H9 (cell line): ENCODE results near the gene NHERF2. TPM values are rescaled to one million over a fixed set of nuclear protein-coding genes. Genes with fewer than 3 reads are reported as not detected.

Experiments
- DNase-seq: peaks from one replicate; pipeline ENCODE4 v3.0.0-alpha.2; 2017
- H2AFZ ChIP-seq: one replicate; pipeline ENCODE4 v1.6.1; 2013; ENCODE audit warnings: mild to moderate bottlenecking, low read length, control low read depth, moderate library complexity
- H2AK5ac ChIP-seq: 2 replicates; pipeline ENCODE4 v1.6.1; 2013; ENCODE audit warnings: low read length, control low read depth, mixed read lengths; ENCODE audit not compliant: insufficient read length
- H2BK120ac ChIP-seq: one replicate; pipeline ENCODE4 v1.6.1; 2013; ENCODE audit warnings: low read depth, mild to moderate bottlenecking, low read length, control low read depth, inconsistent platforms; ENCODE audit not compliant: poor library complexity, severe bottlenecking
- H2BK12ac ChIP-seq: 2 replicates; pipeline ENCODE4 v1.6.1; 2013; ENCODE audit warnings: low read length, control low read depth, mixed read lengths, low read depth; ENCODE audit not compliant: insufficient read length
- H2BK15ac ChIP-seq: 2 replicates; pipeline ENCODE4 v1.6.1; 2013; ENCODE audit warnings: low read depth, low read length, control low read depth
- H2BK20ac ChIP-seq: one replicate; pipeline ENCODE4 v1.6.1; 2013; ENCODE audit warnings: low read depth, mild to moderate bottlenecking, low read length, control low read depth, inconsistent platforms; ENCODE audit not compliant: poor library complexity, severe bottlenecking
- H2BK5ac ChIP-seq: 2 replicates; pipeline ENCODE4 v1.6.1; 2013; ENCODE audit warnings: low read length, control low read depth, mixed read lengths; ENCODE audit not compliant: insufficient read length
- H3K14ac ChIP-seq: 2 replicates; pipeline ENCODE4 v1.6.1; 2013; ENCODE audit warnings: low read length, control low read depth; ENCODE audit not compliant: insufficient read depth
- H3K18ac ChIP-seq: 2 replicates; pipeline ENCODE4 v1.6.1; 2013; ENCODE audit warnings: low read depth, mild to moderate bottlenecking, mixed read lengths, low read length, control low read depth; ENCODE audit not compliant: insufficient read length
- H3K23ac ChIP-seq: 2 replicates; pipeline ENCODE4 v1.6.1; 2013; ENCODE audit warnings: low read length, control low read depth, mixed read lengths, low read depth; ENCODE audit not compliant: insufficient read length
- H3K23me2 ChIP-seq: 2 replicates; pipeline ENCODE4 v1.6.1; 2013; ENCODE audit warnings: low read depth, mild to moderate bottlenecking, mixed read lengths, low read length, control low read depth; ENCODE audit not compliant: insufficient read length, poor library complexity, severe bottlenecking
- H3K27ac ChIP-seq: 2 replicates; pipeline ENCODE4 v1.5.1; 2013; ENCODE audit warnings: low read length, control low read depth, mixed read lengths, low read depth; ENCODE audit not compliant: insufficient read length
- H3K27me3 ChIP-seq: 2 replicates; pipeline ENCODE4 v1.6.1; 2013; ENCODE audit warnings: low read length, control low read depth, inconsistent platforms; ENCODE audit not compliant: insufficient read depth
- H3K4ac ChIP-seq: 2 replicates; pipeline ENCODE4 v1.6.1; 2013; ENCODE audit warnings: low read depth, mild to moderate bottlenecking, control low read depth, inconsistent platforms, low read length, moderate library complexity
- H3K4me1 ChIP-seq: 2 replicates; pipeline ENCODE4 v1.6.1; 2013; ENCODE audit warnings: low read length, control low read depth, inconsistent platforms; ENCODE audit not compliant: insufficient read depth
- H3K4me2 ChIP-seq: 2 replicates; pipeline ENCODE4 v1.6.1; 2013; ENCODE audit warnings: low read length, control low read depth, mixed read lengths; ENCODE audit not compliant: insufficient read length, insufficient read depth
- H3K56ac ChIP-seq: 2 replicates; pipeline ENCODE4 v1.6.1; 2013; ENCODE audit warnings: low read depth, mild to moderate bottlenecking, mixed read lengths, low read length, control low read depth; ENCODE audit not compliant: insufficient read length
- H3K79me1 ChIP-seq: 2 replicates; pipeline ENCODE4 v1.6.1; 2013; ENCODE audit warnings: low read depth, mild to moderate bottlenecking, moderate library complexity, low read length, control low read depth, inconsistent platforms; ENCODE audit not compliant: insufficient read depth, poor library complexity, severe bottlenecking
- H3K79me2 ChIP-seq: 2 replicates; pipeline ENCODE4 v1.6.1; 2013; ENCODE audit warnings: low read length, control low read depth, inconsistent platforms; ENCODE audit not compliant: insufficient read depth
- H3K9ac ChIP-seq: 2 replicates; pipeline ENCODE4 v1.6.1; 2013; ENCODE audit warnings: low read length, control low read depth, mixed read lengths; ENCODE audit not compliant: insufficient read length; ENCODE audit errors: extremely low read depth
- H3K9me3 ChIP-seq: one replicate; pipeline ENCODE4 v1.6.1; 2013; ENCODE audit warnings: low read depth, low read length, inconsistent platforms; ENCODE audit not compliant: control insufficient read depth
- H3T11ph ChIP-seq: one replicate; pipeline ENCODE4 v1.6.1; 2013; ENCODE audit warnings: mild to moderate bottlenecking, low read length, control low read depth, inconsistent platforms
- H4K20me1 ChIP-seq: one replicate; pipeline ENCODE4 v1.6.1; 2013; ENCODE audit not compliant: control insufficient read depth, insufficient read length, insufficient read depth
- H4K5ac ChIP-seq: 2 replicates; pipeline ENCODE4 v1.6.1; 2013; ENCODE audit warnings: low read depth, mild to moderate bottlenecking, mixed read lengths, low read length, control low read depth; ENCODE audit not compliant: insufficient read length
- H4K8ac ChIP-seq: replicated peaks from 2 replicates; pipeline ENCODE4 v1.6.1; 2013; ENCODE audit warnings: low read length, control low read depth, mixed read lengths, low read depth; ENCODE audit not compliant: insufficient read length
- H4K91ac ChIP-seq: 2 replicates; pipeline ENCODE4 v1.6.1; 2013; ENCODE audit warnings: low read depth, mild to moderate bottlenecking, moderate library complexity, mixed read lengths, low read length, control low read depth; ENCODE audit not compliant: insufficient read length
- H3K27ac Mint-ChIP-seq, 3 experiments: 2 replicates in 2 of 3; 3 replicates in 1 of 3; pipeline ENCODE4 v1.8.0; 2020 to 2021; ENCODE audit warnings: mixed read lengths in 3 of 3, mild to moderate bottlenecking in 1 of 3, moderate library complexity in 1 of 3
- H3K27me3 Mint-ChIP-seq: 2 replicates; pipeline ENCODE4 v1.8.0; 2021; ENCODE audit warnings: low read depth, mild to moderate bottlenecking, moderate library complexity, mixed read lengths
- H3K36me3 Mint-ChIP-seq, 3 experiments: 2 replicates in 2 of 3; 3 replicates in 1 of 3; pipeline ENCODE4 v1.8.0; 2020 to 2021; ENCODE audit warnings: low read depth in 3 of 3, mixed read lengths in 3 of 3; ENCODE audit not compliant: insufficient read depth in 1 of 3
- H3K4me1 Mint-ChIP-seq, 2 experiments: 2 replicates each; pipeline ENCODE4 v1.8.0; 2020; ENCODE audit warnings: mixed read lengths in 2 of 2
- H3K4me3 Mint-ChIP-seq, 2 experiments: 2 replicates in 1 of 2; 3 replicates in 1 of 2; pipeline ENCODE4 v1.8.0; 2020 to 2021; ENCODE audit warnings: mild to moderate bottlenecking in 2 of 2, mixed read lengths in 2 of 2, moderate library complexity in 1 of 2
- H3K9me3 Mint-ChIP-seq, 2 experiments: 2 replicates in 1 of 2; 3 replicates in 1 of 2; pipeline ENCODE4 v1.8.0; 2020; ENCODE audit warnings: mild to moderate bottlenecking in 2 of 2, mixed read lengths in 2 of 2, moderate library complexity in 1 of 2
- CTCF ChIP-seq: fragments of 200-600 bp; sonication (generic); conservative IDR thresholded peaks from 3 replicates; pipeline ENCODE4 v1.8.0; 2021; ENCODE audit warnings: antibody characterized with exemption, mild to moderate bottlenecking
- WGBS: extraction: QIAGEN DNeasy Blood & Tissue Kit; methylation state at CpG from one replicate; pipeline ENCODE4 v1.1.7; 2013; ENCODE audit warnings: missing lambda C conversion rate, low lambda C conversion rate, mixed read lengths; ENCODE audit not compliant: insufficient read length; ENCODE audit errors: extremely low coverage; 5-methylcytosine and 5-hydroxymethylcytosine counted together
- total RNA-seq: library from RNA; stranded (reverse); gene quantifications from 2 replicates; pipeline ENCODE4 v1.2.1, GENCODE V29; 2021

The NHERF2 gene
- total RNA-seq, 1 experiment from 2014 or later: 15.3 TPM

GRCh38 chr16:2086106-2086742, 59.5 kb downstream of the NHERF2 start:
- Histone ChIP-seq H4K91ac (no peak overlapping the region), H3K4ac (no peak overlapping the region), H2AK5ac (no peak overlapping the region), H2BK120ac (no peak overlapping the region), H3K4me1 (no peaks in the 10 kb centered on the region), H4K5ac (no peak overlapping the region), H3T11ph (no peak overlapping the region), H3K79me1 (no peaks in the 10 kb centered on the region), H2BK15ac (no peak overlapping the region), H3K56ac (no peak overlapping the region), H3K14ac (no peak overlapping the region), H3K9ac (no peak overlapping the region), H2AFZ (no peak overlapping the region), H2BK12ac (no peak overlapping the region), H4K8ac (no peak overlapping the region), H3K9me3 (no peaks in the 10 kb centered on the region), H3K79me2 (no peaks in the 10 kb centered on the region), H3K27me3 (no peaks in the 10 kb centered on the region), H3K23ac (no peak overlapping the region), H3K27ac (no peak overlapping the region), H3K4me2 (no peak overlapping the region), H4K20me1 (no peaks in the 10 kb centered on the region), H2BK20ac (no peak overlapping the region), H2BK5ac (no peak overlapping the region), H3K18ac (no peak overlapping the region), H3K23me2 (no peaks in the 10 kb centered on the region)
- Mint-ChIP-seq H3K4me3 (no peak overlapping the region), H3K4me1 (no peaks in the 10 kb centered on the region), H3K27ac (no peak overlapping the region), H3K36me3 (peaks cover 0 to 21% (median 20%) of the 10 kb centered on the region in 3 experiments; a peak in 6 of 7 replicates), H3K27me3 (no peaks in the 10 kb centered on the region), H3K9me3 (no peaks in the 10 kb centered on the region)
- DNase-seq: no peak
- no CpG with 5 or more reads among the region's 27 CpGs for WGBS
- no peak for TF ChIP-seq CTCF
